Thoracic aorta (tissue), 2 donors: ENCODE results near the gene ABHD15. TPM values are rescaled to one million over a fixed set of nuclear protein-coding genes. Genes with fewer than 3 reads are reported as not detected.

ENCODE experiments used
- ATAC-seq: fragments of 150-250 bp; one replicate; pipeline ENCODE4 v1.8.0; 2017; ENCODE audit warnings: low read depth; ENCODE audit not compliant: insufficient number of reproducible peaks, low FRiP score
- DNase-seq: peaks from one replicate; pipeline ENCODE4 v3.0.0-alpha.2; 2020; ENCODE audit warnings: low spot score
- H3K27ac ChIP-seq, 2 donors: fragments of 200-600 bp; sonication (generic); 1 replicate in 1 of 2; 2 replicates in 1 of 2; pipeline ENCODE4 v1.5.1; 2016; ENCODE audit warnings: mild to moderate bottlenecking in 2 of 2, moderate library complexity in 2 of 2
- H3K27me3 ChIP-seq: fragments of 200-600 bp; sonication (generic); replicated peaks from 2 replicates; pipeline ENCODE4 v1.6.0; 2016; ENCODE audit warnings: mild to moderate bottlenecking; ENCODE audit not compliant: insufficient read depth
- H3K36me3 ChIP-seq: fragments of 200-600 bp; sonication (generic); one replicate; pipeline ENCODE4 v1.5.1; 2016
- H3K4me1 ChIP-seq, 2 donors: fragments of 200-600 bp; sonication (generic); 1 replicate in 1 of 2; 2 replicates in 1 of 2; pipeline versions ENCODE4 v1.5.1 to v1.6.0; 2016; ENCODE audit warnings: low read depth in 2 of 2, mild to moderate bottlenecking in 1 of 2; ENCODE audit not compliant: control insufficient read depth in 1 of 2
- H3K4me3 ChIP-seq: fragments of 200-600 bp; sonication (generic); 2 replicates; pipeline ENCODE4 v1.5.1; 2016; ENCODE audit warnings: mild to moderate bottlenecking
- H3K9me3 ChIP-seq: fragments of 200-600 bp; sonication (generic); 2 replicates; pipeline ENCODE4 v1.5.1; 2016
- CTCF ChIP-seq: fragments of 200-600 bp; sonication (generic); IDR thresholded peaks from one replicate; pipeline ENCODE4 v1.5.1; 2019; ENCODE audit warnings: antibody characterized with exemption
- total RNA-seq, 2 donors: library from RNA; depleted of rRNA; stranded (reverse); fragments of >200 nt; gene quantifications; one replicate each; pipeline versions ENCODE4 v1.1.0 to v1.2.3, GENCODE V29; 2016

Gene ABHD15
- total RNA-seq, 2 donors from 2014 or later, result 11.3 to 24.0 TPM

GRCh38 chr17:29572691-29573557 is 6.1 kb upstream of the ABHD15 start:
- DNase-seq, result no peak
- peaks cover 9 to 52% of the 10 kb centered on the region in 2 donors for H3K4me1 ChIP-seq
- no peaks in the 10 kb centered on the region for H3K9me3 ChIP-seq
- no peaks in the 10 kb centered on the region for H3K27me3 ChIP-seq
- TF ChIP-seq CTCF, result peak; percentile 77
- no peak for ATAC-seq
- peak overlapping the region in 1 of 2 donors; percentile 17 for H3K27ac ChIP-seq
- H3K36me3 ChIP-seq, result peaks cover 28% of the 10 kb centered on the region
- H3K4me3 ChIP-seq, result peak overlapping the region; percentile 70

- H3K36me3 ChIP-seq, result peaks cover 28% of the 10 kb centered on the region
- no peak for ATAC-seq
- H3K4me1 ChIP-seq, result peaks cover 9 to 44% of the 10 kb centered on the region in 2 donors
- no peaks in the 10 kb centered on the region for H3K9me3 ChIP-seq
- TF ChIP-seq CTCF, result no peak
- no peak for DNase-seq
- H3K27me3 ChIP-seq, result no peaks in the 10 kb centered on the region
- peak overlapping the region; percentile 15 to 17 for H3K27ac ChIP-seq
- H3K4me3 ChIP-seq, result peak overlapping the region; percentile 70
Measured at GRCh38 chr17:29571883-29572681, 5.2 kb upstream of the ABHD15 start.

- TF ChIP-seq CTCF, result no peak
- peaks cover 9 to 43% of the 10 kb centered on the region in 2 donors for H3K4me1 ChIP-seq
- no peaks in the 10 kb centered on the region for H3K9me3 ChIP-seq
- no peaks in the 10 kb centered on the region for H3K27me3 ChIP-seq
- no peak overlapping the region for H3K4me3 ChIP-seq
- no peak for ATAC-seq
- peaks cover 26% of the 10 kb centered on the region for H3K36me3 ChIP-seq
- DNase-seq, result no peak
- H3K27ac ChIP-seq, result no peak overlapping the region
Measured at GRCh38 chr17:29571486-29571882, 4.6 kb upstream of the ABHD15 start.

GRCh38 chr17:29570521-29570920 is 3.7 kb upstream of the ABHD15 start:
- no peak for ATAC-seq
- TF ChIP-seq CTCF, result no peak
- no peak for DNase-seq
- no peaks in the 10 kb centered on the region for H3K9me3 ChIP-seq
- no peak overlapping the region for H3K27ac ChIP-seq
- no peaks in the 10 kb centered on the region for H3K27me3 ChIP-seq
- H3K4me1 ChIP-seq, result peaks cover 9 to 53% of the 10 kb centered on the region in 2 donors
- H3K36me3 ChIP-seq, result peaks cover 17% of the 10 kb centered on the region
- no peak overlapping the region for H3K4me3 ChIP-seq
